Hematopoietic multipotent progenitor cell treated with erythropoietin and hydrocortisone succinate and interleukin-3 and kit ligand, for 4 days (in vitro differentiated cells): ENCODE measurements around the gene AIDA.
A peak's percentile ranks its signal among the peaks of the same experiment; 100 is the strongest.

Experiments used
- DNase-seq: peaks from one replicate; pipeline ENCODE4 v3.0.0-alpha.2; 2015

AIDA gene

GRCh38 chr1:222643606-222643937, 68.7 kb downstream of the AIDA start:
- DNase-seq: peak; percentile 65

- DNase-seq: no peak
Measured at GRCh38 chr1:222642468-222642867, 69.8 kb downstream of the AIDA start.

- DNase-seq: peak; percentile 16
Measured at GRCh38 chr1:222641269-222641948, 70.9 kb downstream of the AIDA start.

- peak; percentile 95 for DNase-seq
Measured at GRCh38 chr1:222634180-222635013, 77.9 kb downstream of the AIDA start.

- no peak for DNase-seq
Measured at GRCh38 chr1:222632749-222633148, 79.5 kb downstream of the AIDA start.

GRCh38 chr1:222631611-222632208, 80.6 kb downstream of the AIDA start:
- DNase-seq: no peak

- no peak for DNase-seq
Measured at GRCh38 chr1:222629921-222630535, 82.3 kb downstream of the AIDA start.

- DNase-seq: no peak
Measured at GRCh38 chr1:222627232-222627631, 85.1 kb downstream of the AIDA start.

GRCh38 chr1:222624214-222624613, 88.1 kb downstream of the AIDA start:
- no peak for DNase-seq

GRCh38 chr1:222623458-222623857, 88.8 kb downstream of the AIDA start:
- no peak for DNase-seq

GRCh38 chr1:222622765-222623164, 89.5 kb downstream of the AIDA start:
- no peak for DNase-seq

- DNase-seq: no peak
Measured at GRCh38 chr1:222620566-222620965, 91.7 kb downstream of the AIDA start.

- peak; percentile 58 for DNase-seq
Measured at GRCh38 chr1:222618880-222619596, 93.3 kb downstream of the AIDA start.
